Mesothelial cell of epicardium (in vitro differentiated cells): Measurements from ENCODE around the gene DHX30. TPM values are rescaled to one million over a fixed set of nuclear protein-coding genes. Genes with fewer than 3 reads are reported as not detected.
A peak's percentile ranks its signal among the peaks of the same experiment; 100 is the strongest.

Experiments used
- DNase-seq, 2 experiments: peaks; one replicate each; pipeline ENCODE4 v3.0.0; 2021; ENCODE audit warnings: low spot score in 2 of 2; ENCODE audit not compliant: unreplicated experiment in 2 of 2
- H3K27ac Mint-ChIP-seq: 2 replicates; pipeline ENCODE4 v1.8.0; 2021; ENCODE audit warnings: mixed read lengths
- H3K27me3 Mint-ChIP-seq: 2 replicates; pipeline ENCODE4 v1.8.0; 2021; ENCODE audit warnings: low read depth, mixed read lengths
- H3K36me3 Mint-ChIP-seq: 2 replicates; pipeline ENCODE4 v1.8.0; 2021; ENCODE audit warnings: mixed read lengths
- H3K4me1 Mint-ChIP-seq: 2 replicates; pipeline ENCODE4 v1.8.0; 2021; ENCODE audit warnings: mixed read lengths
- H3K4me3 Mint-ChIP-seq: 2 replicates; pipeline ENCODE4 v1.8.0; 2021; ENCODE audit warnings: mild to moderate bottlenecking, moderate library complexity, mixed read lengths
- H3K9me3 Mint-ChIP-seq: 2 replicates; pipeline ENCODE4 v1.8.0; 2021; ENCODE audit warnings: mixed read lengths
- CTCF ChIP-seq: fragments of 200-600 bp; sonication (generic); IDR thresholded peaks from one replicate; pipeline ENCODE4 v1.5.0; 2021; ENCODE audit warnings: antibody characterized with exemption; ENCODE audit not compliant: unreplicated experiment
- microRNA-seq: library from miRNA; unstranded; fragments of <30 nt; microRNA quantifications from one replicate; pipeline ENCODE4 v1.2.0, GENCODE V29; 2021; ENCODE audit warnings: inconsistent platforms, mixed read lengths
- total RNA-seq: library from RNA; stranded (reverse); gene quantifications from 3 replicates; pipeline ENCODE4 v1.2.1, GENCODE V29; 2021

DHX30 gene
- total RNA-seq, 1 donor from 2014 or later, result 122 TPM

DNA sequence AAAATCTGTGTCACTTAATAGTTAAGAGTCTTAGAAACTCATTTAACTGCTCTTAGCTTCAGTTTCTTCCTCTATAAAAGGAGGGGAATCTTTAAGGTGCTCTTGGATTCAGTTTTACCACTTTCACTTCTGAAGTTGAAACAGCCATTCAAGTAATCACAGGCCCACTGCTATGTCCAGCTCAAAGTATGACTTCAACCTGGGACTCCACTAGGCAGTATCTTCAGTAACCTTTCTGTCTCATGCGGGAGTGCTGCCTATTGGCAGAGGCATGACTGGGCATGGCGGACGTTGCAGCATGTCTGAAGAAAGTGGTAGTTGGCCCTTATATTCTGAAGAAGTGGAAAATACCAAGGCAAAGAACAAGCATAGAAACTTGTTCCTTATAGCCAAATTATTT is 92.3 kb downstream of the DHX30 start:
- no peak for TF ChIP-seq CTCF
- Mint-ChIP-seq H3K4me3 (no peak overlapping the region), H3K36me3 (peaks cover 10% of the 10 kb centered on the region), H3K27me3 (no peaks in the 10 kb centered on the region), H3K9me3 (no peaks in the 10 kb centered on the region), H3K4me1 (peaks cover 44% of the 10 kb centered on the region), H3K27ac (no peak overlapping the region)
- no peak for DNase-seq

- Mint-ChIP-seq H3K27me3 (no peaks in the 10 kb centered on the region), H3K4me3 (no peak overlapping the region), H3K9me3 (no peaks in the 10 kb centered on the region), H3K36me3 (peaks cover 10% of the 10 kb centered on the region), H3K27ac (no peak overlapping the region), H3K4me1 (peaks cover 41% of the 10 kb centered on the region)
- DNase-seq, result no peak
- no peak for TF ChIP-seq CTCF
Observed at GRCh38 chr3:47896736-47897135, 93.8 kb downstream of the DHX30 start.

DNA sequence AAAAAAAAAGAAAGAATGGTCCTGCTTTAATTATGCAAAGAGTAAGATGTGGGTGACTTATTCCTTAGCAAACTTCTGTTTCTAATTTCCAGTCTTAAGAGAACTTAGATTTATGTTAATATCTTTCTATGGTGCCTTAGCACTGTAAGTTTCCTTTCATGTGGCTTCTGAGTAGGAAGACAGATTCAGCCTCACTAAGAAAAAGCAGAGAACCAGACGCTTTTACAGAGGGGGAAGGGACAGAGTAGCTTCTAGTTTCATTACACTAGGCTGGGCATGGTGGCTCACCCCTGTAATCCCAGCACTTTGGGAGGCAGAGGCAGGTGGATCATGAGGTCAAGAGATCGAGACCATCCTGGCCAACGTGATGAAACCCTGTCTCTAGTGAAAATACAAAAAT is 95.0 kb downstream of the DHX30 start:
- no peaks in the 10 kb centered on the region for H3K27me3 Mint-ChIP-seq
- no peak for DNase-seq
- H3K9me3 Mint-ChIP-seq, result no peaks in the 10 kb centered on the region
- peaks cover 39% of the 10 kb centered on the region for H3K4me1 Mint-ChIP-seq
- TF ChIP-seq CTCF, result no peak
- peaks cover 14% of the 10 kb centered on the region for H3K36me3 Mint-ChIP-seq
- peak overlapping the region; percentile 50 for H3K27ac Mint-ChIP-seq
- no peak overlapping the region for H3K4me3 Mint-ChIP-seq

GRCh38 chr3:47899495-47900108 is 96.7 kb downstream of the DHX30 start:
- Mint-ChIP-seq H3K9me3 (no peaks in the 10 kb centered on the region), H3K27me3 (no peaks in the 10 kb centered on the region), H3K36me3 (peaks cover 16% of the 10 kb centered on the region), H3K27ac (peak overlapping the region; percentile 91), H3K4me1 (peaks cover 44% of the 10 kb centered on the region), H3K4me3 (no peak overlapping the region)
- TF ChIP-seq CTCF, result no peak
- no peak for DNase-seq

Small RNA genes lying within 50 kb of the gene (microRNA-seq; reads per million reads assigned to microRNA genes)
- 1,624 reads per million, percentile 84 among the genes with 10 or more reads in this experiment for gene MIR1226

Other genes with a start within 250 kb of the DHX30 start
- 0.84 to 1.1 TPM (median 1.1 TPM) in 3 replicates for gene CSPG5, start 224.3 kb upstream of the DHX30 start, total RNA-seq
- gene SMARCC1, start 21.2 kb upstream of the DHX30 start, total RNA-seq, result 215 to 234 TPM (median 222 TPM) in 3 replicates
- 153 to 160 TPM (median 158 TPM) in 3 replicates for gene MAP4, start 213.3 kb downstream of the DHX30 start, total RNA-seq